Esophagus squamous epithelium (tissue), 5 donors: ENCODE measurements around the gene WNK2. TPM values are rescaled to one million over a fixed set of nuclear protein-coding genes. Genes with fewer than 3 reads are reported as not detected.

ENCODE experiments used
- DNase-seq: peaks from one replicate; lab custom pipeline; 2025; lab: John Stamatoyannopoulos, UW
- H3K27ac ChIP-seq, 4 donors: fragments of 200-600 bp; sonication (generic); one replicate each; pipeline ENCODE4 v1.5.1; 2016 to 2019; ENCODE audit warnings: mild to moderate bottlenecking in 1 of 4
- H3K27me3 ChIP-seq, 4 donors: fragments of 200-600 bp; sonication (generic); 1 replicate in 3 of 4; 2 replicates in 1 of 4; pipeline versions ENCODE4 v1.5.1 to v1.6.0; 2017 to 2021; ENCODE audit warnings: antibody characterized with exemption in 1 of 4
- H3K36me3 ChIP-seq, 3 donors: fragments of 200-600 bp; sonication (generic); one replicate each; pipeline ENCODE4 v1.5.1; 2016 to 2019
- H3K4me1 ChIP-seq, 3 donors: fragments of 200-600 bp; sonication (generic); one replicate each; pipeline ENCODE4 v1.5.1; 2017 to 2019
- H3K4me3 ChIP-seq, 4 donors: fragments of 200-600 bp; sonication (generic); 1 replicate in 3 of 4; 2 replicates in 1 of 4; pipeline ENCODE4 v1.5.1; 2016 to 2019; ENCODE audit warnings: mild to moderate bottlenecking in 2 of 4, moderate library complexity in 1 of 4
- H3K9me3 ChIP-seq, 3 donors: fragments of 200-600 bp; sonication (generic); one replicate each; pipeline ENCODE4 v1.5.1; 2016 to 2019
- POLR2A ChIP-seq, 4 donors: fragments of 450-650 bp; IDR thresholded peaks; one replicate each; pipeline ENCODE4 v1.6.1; 2017; ENCODE audit warnings: antibody characterized with exemption in 4 of 4, mild to moderate bottlenecking in 4 of 4, moderate library complexity in 3 of 4
- WGBS, 2 donors: methylation state at CpG; one replicate each; pipeline ENCODE4 v1.1.5; 2018; 5-methylcytosine and 5-hydroxymethylcytosine counted together
- intact Hi-C: fragments of 100-400 bp; cut with DNase I; formaldehyde crosslinking; loops from one replicate; pipeline ENCODE4 v1.15.0; 2022
- total RNA-seq, 4 donors: library from RNA; depleted of rRNA; stranded (reverse); fragments of >200 nt; gene quantifications; one replicate each; pipeline ENCODE4 v1.1.0, GENCODE V29; 2016
- TF ChIP-seq, protein P1 (sequence below), 6 experiments: fragments of 450-650 bp in 4 of 6; fragments of 200-600 bp in 2 of 6; sonication (generic) in 2 of 6; IDR thresholded peaks; one replicate each; pipeline ENCODE4 v1.5.1; 2016 to 2019; ENCODE audit warnings: antibody characterized with exemption in 6 of 6, mild to moderate bottlenecking in 4 of 6, moderate library complexity in 4 of 6
- donor health status: DM: yes; HTN: yes; CAD: no.

WNK2 gene
- total RNA-seq, 4 donors from 2014 or later: 0.40 to 8.8 (median 5.2) TPM

GRCh38 chr9:93297659-93298497 is 113.9 kb downstream of the WNK2 start:
- H3K4me1 ChIP-seq: no peaks in the 10 kb centered on the region

GRCh38 chr9:93298498-93299417 is 114.8 kb downstream of the WNK2 start:
- TF ChIP-seq, protein P1, sequence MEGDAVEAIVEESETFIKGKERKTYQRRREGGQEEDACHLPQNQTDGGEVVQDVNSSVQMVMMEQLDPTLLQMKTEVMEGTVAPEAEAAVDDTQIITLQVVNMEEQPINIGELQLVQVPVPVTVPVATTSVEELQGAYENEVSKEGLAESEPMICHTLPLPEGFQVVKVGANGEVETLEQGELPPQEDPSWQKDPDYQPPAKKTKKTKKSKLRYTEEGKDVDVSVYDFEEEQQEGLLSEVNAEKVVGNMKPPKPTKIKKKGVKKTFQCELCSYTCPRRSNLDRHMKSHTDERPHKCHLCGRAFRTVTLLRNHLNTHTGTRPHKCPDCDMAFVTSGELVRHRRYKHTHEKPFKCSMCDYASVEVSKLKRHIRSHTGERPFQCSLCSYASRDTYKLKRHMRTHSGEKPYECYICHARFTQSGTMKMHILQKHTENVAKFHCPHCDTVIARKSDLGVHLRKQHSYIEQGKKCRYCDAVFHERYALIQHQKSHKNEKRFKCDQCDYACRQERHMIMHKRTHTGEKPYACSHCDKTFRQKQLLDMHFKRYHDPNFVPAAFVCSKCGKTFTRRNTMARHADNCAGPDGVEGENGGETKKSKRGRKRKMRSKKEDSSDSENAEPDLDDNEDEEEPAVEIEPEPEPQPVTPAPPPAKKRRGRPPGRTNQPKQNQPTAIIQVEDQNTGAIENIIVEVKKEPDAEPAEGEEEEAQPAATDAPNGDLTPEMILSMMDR (IDR thresholded peaks at IDR 0.05): no peak
- no peak for TF ChIP-seq POLR2A (IDR thresholded peaks at IDR 0.05)
- intact Hi-C loops: no loop called here
- H3K36me3 ChIP-seq: no peaks in the 10 kb centered on the region
- H3K27me3 ChIP-seq: peaks cover 0 to 32% (median 0%) of the 10 kb centered on the region in 4 donors
- H3K27ac ChIP-seq: no peak overlapping the region
- WGBS, 2 donors: 77 to 90% methylated on average over 2 to 16 of the region's 26 CpGs
- no peak overlapping the region for H3K4me3 ChIP-seq
- DNase-seq: no peak
- H3K4me1 ChIP-seq: no peaks in the 10 kb centered on the region
- no peaks in the 10 kb centered on the region for H3K9me3 ChIP-seq

More at GRCh38 chr9:93297659-93298497, 113.9 kb downstream of the WNK2 start:
- DNase-seq: no peak
- Histone ChIP-seq H3K9me3 (no peaks in the 10 kb centered on the region), H3K36me3 (no peaks in the 10 kb centered on the region), H3K4me3 (no peak overlapping the region), H3K27ac (no peak overlapping the region), H3K27me3 (peaks cover 0 to 32% (median 0%) of the 10 kb centered on the region in 4 donors)
- 75% methylated on average over 10 of the region's 33 CpGs; no CpG with 5 or more reads in 1 of the 2 donors for WGBS, 2 donors
- TF ChIP-seq, protein P1 (IDR thresholded peaks at IDR 0.05): no peak
- no peak for TF ChIP-seq POLR2A (IDR thresholded peaks at IDR 0.05)
- intact Hi-C loops: no loop called here

GRCh38 chr9:93299418-93300174 is 115.7 kb downstream of the WNK2 start:
- WGBS, 2 donors: 71 to 87% methylated on average over 13 to 18 of the region's 26 CpGs
- H3K4me1 ChIP-seq: no peaks in the 10 kb centered on the region
- H3K27me3 ChIP-seq: peaks cover 0 to 26% (median 0%) of the 10 kb centered on the region in 4 donors
- no peaks in the 10 kb centered on the region for H3K9me3 ChIP-seq
- H3K4me3 ChIP-seq: no peak overlapping the region
- no peaks in the 10 kb centered on the region for H3K36me3 ChIP-seq
- intact Hi-C loops: loop anchor here (5.0 kb wide), 1 partner anchor 137 kb away; no protein-coding TSS in a partner anchor
- DNase-seq: no peak
- TF ChIP-seq, protein P1 (IDR thresholded peaks at IDR 0.05): no peak
- TF ChIP-seq POLR2A (IDR thresholded peaks at IDR 0.05): no peak
- no peak overlapping the region for H3K27ac ChIP-seq

GRCh38 chr9:93300175-93300572 is 116.2 kb downstream of the WNK2 start:
- WGBS, 2 donors: 90 to 92% methylated on average over 14 of the region's 14 CpGs
- Histone ChIP-seq H3K36me3 (no peaks in the 10 kb centered on the region), H3K27ac (no peak overlapping the region), H3K9me3 (no peaks in the 10 kb centered on the region), H3K4me1 (no peaks in the 10 kb centered on the region), H3K27me3 (peaks cover 0 to 20% (median 0%) of the 10 kb centered on the region in 4 donors), H3K4me3 (no peak overlapping the region)
- intact Hi-C loops: loop anchor here (5.0 kb wide), 1 partner anchor 138 kb away; no protein-coding TSS in a partner anchor
- no peak for TF ChIP-seq POLR2A (IDR thresholded peaks at IDR 0.05)
- TF ChIP-seq, protein P1 (IDR thresholded peaks at IDR 0.05): no peak
- no peak for DNase-seq
